AG20443 (cell line): ENCODE data around the gene STAB2.
A peak's percentile ranks its signal among the peaks of the same experiment; 100 is the strongest.

Experiments used
- DNase-seq: peaks from one replicate; pipeline ENCODE4 v3.0.0; 2012; ENCODE audit warnings: low spot score, mixed read lengths

The STAB2 gene

GRCh38 chr12:103780992-103781391 lies 193.9 kb downstream of the STAB2 start:
- DNase-seq: no peak

- DNase-seq: no peak
These were observed 195.3 kb downstream of the STAB2 start for GRCh38 chr12:103782399-103782798.

GRCh38 chr12:103783744-103784664 lies 196.9 kb downstream of the STAB2 start:
- DNase-seq: no peak

GRCh38 chr12:103785243-103786031 lies 198.4 kb downstream of the STAB2 start:
- peak; percentile 39 for DNase-seq

- no peak for DNase-seq
These were observed 199.1 kb downstream of the STAB2 start for GRCh38 chr12:103786201-103786600.

GRCh38 chr12:103791350-103791920 lies 204.4 kb downstream of the STAB2 start:
- no peak for DNase-seq

GRCh38 chr12:103793046-103793445 lies 206.0 kb downstream of the STAB2 start:
- no peak for DNase-seq

- DNase-seq: no peak
These were observed 206.5 kb downstream of the STAB2 start for GRCh38 chr12:103793512-103794045.

- DNase-seq: no peak
These were observed 207.5 kb downstream of the STAB2 start for GRCh38 chr12:103794309-103795213.

- no peak for DNase-seq
These were observed 211.5 kb downstream of the STAB2 start for GRCh38 chr12:103798586-103798985.

GRCh38 chr12:103799504-103799856 lies 212.4 kb downstream of the STAB2 start:
- no peak for DNase-seq

- peak; percentile 41 for DNase-seq
These were observed 213.0 kb downstream of the STAB2 start for GRCh38 chr12:103799857-103800771.

- no peak for DNase-seq
These were observed 214.9 kb downstream of the STAB2 start for GRCh38 chr12:103801709-103802585.

- no peak for DNase-seq
These were observed 215.5 kb downstream of the STAB2 start for GRCh38 chr12:103802586-103802886.

- DNase-seq: no peak
These were observed 216.8 kb downstream of the STAB2 start for GRCh38 chr12:103803847-103804246.

- no peak for DNase-seq
These were observed 218.7 kb downstream of the STAB2 start for GRCh38 chr12:103805655-103806360.

- DNase-seq: no peak
These were observed 219.7 kb downstream of the STAB2 start for GRCh38 chr12:103806803-103807202.

GRCh38 chr12:103807561-103808238 lies 220.6 kb downstream of the STAB2 start:
- no peak for DNase-seq
